Measurements from ENCODE around the gene CACNA1A. TPM values are rescaled to one million over a fixed set of nuclear protein-coding genes. Genes with fewer than 3 reads are reported as not detected.

CACNA1A gene
- total RNA-seq, 1 experiment from 2014 or later: not detected

DNA sequence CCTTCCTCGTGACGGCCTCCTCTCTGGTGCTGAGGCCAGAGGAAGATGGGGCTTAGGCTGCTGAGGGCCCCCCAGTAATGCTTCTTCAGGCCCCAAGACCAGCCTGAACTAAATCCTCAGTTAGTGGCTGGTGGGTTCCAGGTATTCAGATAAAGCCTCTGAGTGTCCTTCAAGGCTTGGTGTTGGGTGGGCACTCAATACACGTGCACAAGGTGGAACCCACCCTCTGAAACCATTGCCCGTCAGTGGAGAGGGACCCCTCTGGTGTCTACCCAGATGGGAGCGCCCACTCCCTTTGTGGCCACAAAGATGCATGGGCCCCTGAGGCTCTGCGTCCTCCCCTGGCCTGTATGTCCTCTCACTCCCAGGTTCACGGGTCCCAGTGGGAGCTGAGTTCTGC lies 277.0 kb downstream of the CACNA1A start:
- in situ Hi-C loops (cut with HindIII; ENCODE audit: low pct_unique_long_range_greater_than_20kb, low sequenced_read_pairs): no loop called here

GRCh38 chr19:13228561-13228960 lies 277.7 kb downstream of the CACNA1A start:
- no peak for DNase-seq (ENCODE audit: low read depth)
- in situ Hi-C loops (cut with HindIII; ENCODE audit: low pct_unique_long_range_greater_than_20kb, low sequenced_read_pairs): no loop called here

More for the DNA sequence above, 277.0 kb downstream of the CACNA1A start:
- DNase-seq (ENCODE audit: low read depth): no peak

DNA sequence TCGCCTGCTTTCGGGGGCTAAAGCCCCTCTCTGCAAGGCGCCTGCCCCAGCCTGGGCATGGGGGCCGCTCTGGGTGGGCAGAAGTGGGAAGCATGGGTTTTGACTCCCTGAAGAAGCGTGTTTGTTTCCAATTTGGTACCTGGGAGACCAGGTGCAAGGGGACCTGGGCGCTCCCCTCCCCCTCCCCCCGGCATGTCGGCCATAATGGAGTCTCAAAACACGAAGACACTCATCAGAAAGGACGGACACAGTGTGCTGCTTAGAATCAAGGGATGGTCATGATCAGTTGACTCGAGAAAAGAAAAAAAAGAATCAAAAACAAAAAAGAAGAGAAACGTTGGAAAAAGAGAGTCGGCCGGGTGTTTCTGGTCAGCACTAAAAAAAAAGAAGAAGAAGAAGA lies 279.3 kb downstream of the CACNA1A start:
- DNase-seq (ENCODE audit: low read depth): no peak
- in situ Hi-C loops (cut with HindIII; ENCODE audit: low pct_unique_long_range_greater_than_20kb, low sequenced_read_pairs): no loop called here

GRCh38 chr19:13225973-13226865 lies 280.1 kb downstream of the CACNA1A start:
- DNase-seq (ENCODE audit: low read depth): no peak
- in situ Hi-C loops (cut with HindIII; ENCODE audit: low pct_unique_long_range_greater_than_20kb, low sequenced_read_pairs): no loop called here

DNA sequence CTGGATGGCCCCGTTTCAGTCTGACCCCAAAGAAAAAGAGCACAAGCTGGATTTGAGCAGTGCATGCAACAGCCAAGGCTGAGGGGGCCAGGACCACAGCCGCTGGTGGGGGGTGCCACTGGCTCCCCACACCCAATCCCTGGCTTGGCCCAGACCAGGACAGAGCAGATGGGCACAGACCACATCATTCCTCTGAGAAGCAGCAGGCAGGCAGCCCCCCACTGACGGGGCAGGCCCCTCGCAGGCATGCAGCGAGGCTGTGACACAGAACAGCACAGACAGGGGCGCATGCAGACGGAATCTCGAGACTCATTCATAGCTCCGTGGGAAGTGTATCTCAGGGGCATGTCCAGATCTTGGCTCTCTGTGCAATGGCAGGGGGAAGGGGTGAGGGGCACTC lies 281.2 kb downstream of the CACNA1A start:
- in situ Hi-C loops (cut with HindIII; ENCODE audit: low pct_unique_long_range_greater_than_20kb, low sequenced_read_pairs): no loop called here
- no peak for DNase-seq (ENCODE audit: low read depth)

- in situ Hi-C loops (cut with HindIII; ENCODE audit: low pct_unique_long_range_greater_than_20kb, low sequenced_read_pairs): no loop called here
- no peak for DNase-seq (ENCODE audit: low read depth)
Observed at GRCh38 chr19:13220847-13221246, 285.4 kb downstream of the CACNA1A start.

DNA sequence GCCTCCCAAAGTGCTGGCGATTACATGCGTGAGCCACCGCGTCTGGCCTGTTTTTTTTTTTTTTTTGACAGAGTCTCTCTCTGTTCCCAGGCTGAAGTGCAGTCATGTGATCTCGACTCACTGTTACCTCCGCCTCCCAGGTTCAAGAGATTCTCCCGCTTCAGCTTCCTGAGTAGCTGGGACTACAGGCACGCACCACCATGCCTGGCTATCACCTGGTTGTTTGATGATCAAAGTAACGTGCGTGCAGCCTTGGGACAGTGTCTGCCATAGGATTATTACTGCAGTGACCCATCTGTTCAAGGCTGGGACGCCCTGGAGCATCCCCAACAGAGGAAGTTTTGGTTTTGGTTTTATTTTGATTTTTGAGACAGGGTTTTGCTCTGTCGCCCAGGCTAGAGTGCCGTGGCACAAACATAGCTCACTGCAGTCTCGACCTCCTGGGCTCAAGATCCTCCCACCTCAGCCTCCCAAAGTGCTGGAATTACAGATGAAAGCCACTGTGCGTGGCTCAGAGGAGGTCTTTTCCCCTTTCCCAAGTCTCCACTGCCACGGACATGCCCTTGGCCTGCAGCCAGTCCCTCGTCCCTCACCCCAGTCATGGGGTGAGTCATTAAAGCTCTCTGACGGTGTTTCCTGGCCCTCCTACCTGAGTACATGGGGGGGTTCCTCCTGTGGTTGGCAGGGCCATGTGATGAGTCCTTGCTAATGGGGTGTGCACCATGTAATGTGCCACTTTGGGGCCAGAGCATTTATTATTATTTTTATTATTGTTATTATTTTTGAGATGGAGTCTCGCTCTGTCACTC lies 290.5 kb downstream of the CACNA1A start:
- no peak for DNase-seq (ENCODE audit: low read depth)
- in situ Hi-C loops (cut with HindIII; ENCODE audit: low pct_unique_long_range_greater_than_20kb, low sequenced_read_pairs): no loop called here

DNA sequence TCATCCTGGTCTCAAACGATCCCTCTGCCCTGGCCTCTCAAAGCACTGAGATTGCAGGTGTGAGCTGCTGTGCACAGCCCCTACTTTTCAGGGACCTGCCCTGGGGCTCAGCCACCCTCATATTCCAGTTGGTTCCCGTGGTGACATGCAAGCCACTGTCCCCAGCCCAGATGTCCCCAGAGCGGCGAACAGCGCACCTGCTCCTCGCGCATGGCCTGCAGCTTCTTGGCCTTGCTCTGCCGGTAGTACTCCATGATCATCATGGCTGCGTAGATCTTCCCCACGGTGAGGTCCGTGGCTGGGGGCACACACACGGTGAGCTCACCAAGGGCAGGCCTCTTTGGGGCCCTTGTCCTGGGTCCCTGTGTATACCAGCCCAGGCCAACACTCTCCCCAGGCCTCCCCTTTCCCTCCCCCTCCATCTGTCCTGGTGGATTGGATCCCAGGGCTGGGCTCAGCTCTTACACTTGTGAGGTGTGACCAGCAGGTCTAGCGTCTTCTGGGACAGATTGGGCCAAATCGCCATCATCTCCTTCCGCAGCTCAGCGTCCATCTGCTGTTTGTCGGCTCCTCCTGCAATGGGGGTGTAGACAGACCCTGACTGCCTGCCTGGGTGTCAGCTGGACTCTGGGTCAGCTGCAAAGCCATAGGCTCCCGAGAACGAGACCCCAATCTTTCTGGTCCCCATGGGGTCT lies 292.1 kb downstream of the CACNA1A start:
- in situ Hi-C loops (cut with HindIII; ENCODE audit: low pct_unique_long_range_greater_than_20kb, low sequenced_read_pairs): no loop called here

DNA sequence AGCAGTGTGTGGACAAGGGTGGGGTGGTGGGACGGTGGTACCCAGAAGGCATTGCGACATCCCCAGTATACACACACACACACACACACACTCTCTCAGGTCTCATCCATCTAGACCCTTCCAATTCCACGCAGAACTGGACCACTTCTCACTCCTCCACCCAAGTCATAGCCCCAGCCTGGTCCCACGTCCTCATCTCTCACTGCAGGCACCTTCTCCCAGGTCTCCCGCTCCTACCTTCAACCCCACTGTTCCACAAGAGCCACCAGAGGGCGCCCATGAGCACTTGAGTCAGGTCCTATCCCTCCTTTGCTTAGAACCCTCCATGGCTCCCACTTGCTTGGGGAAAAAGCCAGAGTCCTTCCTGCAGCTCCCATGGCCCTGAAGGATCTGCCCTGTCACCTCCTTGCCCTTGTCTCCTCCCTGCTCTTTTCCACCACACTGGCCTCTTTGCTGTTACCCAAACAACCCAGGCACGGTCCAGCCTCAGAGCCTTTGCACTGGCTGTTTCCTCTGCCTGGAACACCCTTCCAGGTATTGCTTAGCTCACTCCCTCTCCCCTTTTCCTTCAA lies 293.4 kb downstream of the CACNA1A start:
- in situ Hi-C loops (cut with HindIII; ENCODE audit: low pct_unique_long_range_greater_than_20kb, low sequenced_read_pairs): no loop called here
- DNase-seq (ENCODE audit: low read depth): no peak

More for the DNA sequence above, 292.1 kb downstream of the CACNA1A start:
- DNase-seq (ENCODE audit: low read depth): no peak

GRCh38 chr19:13211426-13212308 lies 294.6 kb downstream of the CACNA1A start:
- no peak for DNase-seq (ENCODE audit: low read depth)
- in situ Hi-C loops (cut with HindIII; ENCODE audit: low pct_unique_long_range_greater_than_20kb, low sequenced_read_pairs): no loop called here

DNA sequence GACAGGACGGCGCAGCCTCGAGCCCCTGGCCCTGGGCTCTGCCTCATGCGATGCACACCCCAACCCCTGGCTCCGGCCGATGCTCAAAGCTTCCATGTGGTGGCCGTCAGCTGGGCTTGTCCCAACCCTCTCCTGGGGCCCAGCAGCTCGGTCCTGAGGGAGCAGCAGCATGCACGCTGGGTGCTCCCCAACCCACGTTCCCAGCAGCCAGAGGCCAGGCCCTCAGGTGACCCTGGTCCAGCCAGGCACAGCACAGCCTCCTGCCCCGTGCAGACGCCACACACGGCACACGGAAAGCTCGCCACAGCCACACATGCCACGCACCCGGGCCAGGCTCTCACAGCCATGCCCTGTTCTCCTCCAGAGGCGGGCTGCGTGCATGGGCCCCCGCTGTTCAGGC lies 295.3 kb downstream of the CACNA1A start:
- in situ Hi-C loops (cut with HindIII; ENCODE audit: low pct_unique_long_range_greater_than_20kb, low sequenced_read_pairs): no loop called here
- DNase-seq (ENCODE audit: low read depth): no peak

DNA sequence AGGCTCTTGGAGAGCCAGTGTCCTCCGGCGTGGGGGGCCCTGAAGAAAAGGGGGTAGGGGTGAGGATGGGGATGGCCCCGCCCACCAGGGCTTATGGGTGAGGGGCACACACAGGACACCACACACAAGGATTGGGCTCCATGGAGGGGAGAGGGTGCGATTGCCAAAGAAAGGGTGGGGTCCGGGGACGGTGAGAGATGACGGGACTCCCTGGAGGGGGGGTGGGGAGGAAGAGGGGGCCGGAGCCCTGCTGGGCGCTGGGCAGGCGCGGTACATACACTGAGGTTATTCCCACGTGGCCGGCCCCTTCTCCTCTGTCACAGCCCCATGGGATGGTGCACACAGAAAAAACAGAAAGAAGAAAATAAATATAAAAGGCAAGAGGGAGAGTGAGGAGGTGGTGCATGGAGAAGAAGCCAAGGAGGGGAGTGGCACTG lies 295.9 kb downstream of the CACNA1A start:
- in situ Hi-C loops (cut with HindIII; ENCODE audit: low pct_unique_long_range_greater_than_20kb, low sequenced_read_pairs): no loop called here
- DNase-seq (ENCODE audit: low read depth): no peak

DNA sequence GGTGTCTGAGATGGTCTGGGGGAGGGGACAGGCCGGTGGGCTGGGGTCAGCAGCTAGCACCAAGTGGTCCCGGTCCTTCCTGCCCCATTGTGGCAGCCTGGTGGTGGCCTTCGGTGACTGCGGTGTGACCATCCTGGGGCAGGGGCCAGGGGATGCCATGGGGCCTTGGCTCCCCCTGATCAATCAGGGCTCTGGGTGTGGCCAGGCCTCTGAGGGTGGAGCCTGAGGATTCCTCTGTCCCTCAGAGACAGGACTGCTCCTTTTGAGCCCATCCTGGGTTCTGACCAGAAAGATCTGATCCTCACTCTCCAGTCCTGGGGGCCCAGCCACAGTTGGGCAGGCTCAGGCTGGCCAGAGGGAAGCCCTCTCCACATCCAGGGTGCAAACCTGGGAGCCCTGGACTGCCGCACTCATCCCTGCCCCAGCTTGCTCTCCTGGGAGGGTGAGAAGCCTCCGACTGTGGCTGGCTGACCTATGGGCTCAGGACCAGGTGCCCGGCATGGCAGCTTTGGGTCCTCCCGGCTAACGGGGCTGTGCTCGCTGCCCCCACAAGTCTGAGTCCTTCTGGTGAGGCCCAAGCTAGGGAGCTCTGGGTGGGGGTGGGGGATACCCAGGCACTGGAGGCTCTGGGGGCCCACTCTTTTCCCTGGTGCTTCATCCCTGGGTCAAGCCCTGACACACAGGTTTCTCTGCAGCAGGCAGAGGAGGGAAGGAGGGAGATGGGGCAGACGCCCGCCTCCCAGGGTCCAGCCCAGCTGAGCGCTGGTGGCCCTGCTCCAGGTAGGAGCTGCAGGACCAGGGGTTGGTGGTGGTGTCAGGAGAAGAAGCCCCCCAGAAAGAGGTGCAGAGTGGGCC lies 296.6 kb downstream of the CACNA1A start:
- in situ Hi-C loops (cut with HindIII; ENCODE audit: low pct_unique_long_range_greater_than_20kb, low sequenced_read_pairs): no loop called here
- no peak for DNase-seq (ENCODE audit: low read depth)

GRCh38 chr19:13208672-13209483 lies 297.4 kb downstream of the CACNA1A start:
- DNase-seq (ENCODE audit: low read depth): no peak
- in situ Hi-C loops (cut with HindIII; ENCODE audit: low pct_unique_long_range_greater_than_20kb, low sequenced_read_pairs): no loop called here

DNA sequence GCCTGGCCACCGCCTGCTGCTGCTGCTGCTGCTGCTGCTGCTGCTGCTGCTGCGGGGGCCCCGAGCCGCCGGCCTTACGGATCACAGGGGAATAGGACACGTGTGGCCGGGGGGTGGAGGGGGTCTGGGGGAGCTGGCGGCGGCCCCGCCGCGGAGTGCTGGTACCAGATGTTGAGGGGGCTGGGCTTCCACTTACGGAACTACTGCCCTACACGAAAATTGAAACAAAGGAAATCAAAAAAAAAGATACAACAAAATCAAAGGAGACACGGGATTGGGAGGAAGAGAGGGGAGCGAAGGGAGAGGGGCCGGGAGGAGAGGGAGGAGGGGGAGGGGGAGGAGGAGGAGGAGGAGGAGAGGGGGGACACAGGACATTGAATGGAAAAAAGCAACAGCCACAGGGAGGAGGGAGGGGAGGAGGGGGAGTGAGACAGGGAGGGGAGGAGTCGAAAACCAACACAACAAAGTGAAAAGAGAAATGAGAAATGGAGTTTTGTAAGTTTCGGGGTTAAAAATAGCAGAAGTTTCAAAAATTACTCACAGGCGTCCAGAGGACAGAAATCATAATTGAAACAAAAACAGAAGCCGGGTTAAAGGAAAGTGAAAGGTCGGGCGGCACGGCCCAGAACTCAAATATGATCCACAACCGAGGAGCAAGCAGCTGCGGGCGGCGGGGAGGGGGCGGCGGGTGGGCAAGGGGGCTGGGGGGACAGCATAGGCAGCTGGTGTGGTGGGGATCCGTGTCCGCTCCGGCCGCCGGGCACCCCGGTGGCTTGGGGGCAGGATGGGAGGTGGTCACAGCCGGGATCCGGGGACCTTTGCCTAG lies 298.2 kb downstream of the CACNA1A start:
- DNase-seq (ENCODE audit: low read depth): no peak
- in situ Hi-C loops (cut with HindIII; ENCODE audit: low pct_unique_long_range_greater_than_20kb, low sequenced_read_pairs): no loop called here
